ENCODE data around the gene RAD1. TPM values are rescaled to one million over a fixed set of nuclear protein-coding genes. Genes with fewer than 3 reads are reported as not detected.

Gene RAD1
- total RNA-seq, 1 donor from 2014 or later, result 20.5 TPM

- H3K4me3 ChIP-seq (ENCODE audit: low read depth, low read length), result no peak overlapping the region
- no peak for DNase-seq (ENCODE audit: low read depth)
- no peak for TF ChIP-seq CTCF (conservative IDR thresholded peaks at IDR 0.05; ENCODE audit: low read depth, low read length)
Measured at GRCh38 chr5:34869256-34869655, 46.0 kb downstream of the RAD1 start.

GRCh38 chr5:34868791-34869190, 46.5 kb downstream of the RAD1 start:
- no peak for DNase-seq (ENCODE audit: low read depth)
- no peak for TF ChIP-seq CTCF (conservative IDR thresholded peaks at IDR 0.05; ENCODE audit: low read depth, low read length)
- no peak overlapping the region for H3K4me3 ChIP-seq (ENCODE audit: low read depth, low read length)

DNA sequence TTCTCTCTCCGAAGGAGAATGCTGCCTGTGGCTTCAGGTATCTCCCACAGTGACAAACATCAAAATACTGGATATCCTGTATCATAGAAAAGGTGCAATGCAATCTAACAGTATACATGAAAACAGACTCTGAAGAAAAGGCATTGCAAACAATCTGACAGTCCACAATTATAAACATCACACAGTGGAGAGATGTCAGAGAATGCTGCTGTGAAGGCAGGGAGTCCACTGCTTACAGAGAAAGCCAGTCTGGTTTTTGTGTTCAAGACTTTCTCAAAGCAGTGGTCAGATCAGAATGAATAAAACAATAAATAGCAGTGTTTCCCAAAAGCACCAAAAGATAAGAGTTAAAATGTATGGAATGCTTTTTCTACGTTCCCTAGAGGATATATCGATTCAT, 47.6 kb downstream of the RAD1 start:
- no peak overlapping the region for H3K4me3 ChIP-seq (ENCODE audit: low read depth, low read length)
- TF ChIP-seq CTCF (conservative IDR thresholded peaks at IDR 0.05; ENCODE audit: low read depth, low read length), result no peak
- DNase-seq (ENCODE audit: low read depth), result no peak

GRCh38 chr5:34866989-34867471, 48.3 kb downstream of the RAD1 start:
- no peak for TF ChIP-seq CTCF (conservative IDR thresholded peaks at IDR 0.05; ENCODE audit: low read depth, low read length)
- no peak overlapping the region for H3K4me3 ChIP-seq (ENCODE audit: low read depth, low read length)
- DNase-seq (ENCODE audit: low read depth), result no peak

DNA sequence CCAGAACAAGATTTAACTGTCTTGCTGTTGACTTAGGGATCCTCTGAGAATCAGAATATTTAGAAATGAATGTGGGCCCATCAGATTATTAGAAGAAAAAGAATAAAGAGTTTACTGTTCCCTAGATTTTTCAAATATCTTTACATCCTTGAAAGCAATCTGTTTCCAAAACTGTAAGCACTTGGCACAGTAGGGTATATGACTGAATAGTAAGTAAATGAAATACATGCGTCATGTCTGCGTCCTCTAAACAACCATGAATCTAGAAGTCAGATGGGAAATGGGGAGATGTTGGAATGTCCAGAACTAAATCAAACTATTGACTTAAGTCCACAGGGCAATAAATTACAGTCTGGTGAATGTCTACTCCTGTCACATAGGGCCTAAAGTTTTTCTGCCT, 50.2 kb downstream of the RAD1 start:
- DNase-seq (ENCODE audit: low read depth), result no peak
- TF ChIP-seq CTCF (conservative IDR thresholded peaks at IDR 0.05; ENCODE audit: low read depth, low read length), result no peak
- no peak overlapping the region for H3K4me3 ChIP-seq (ENCODE audit: low read depth, low read length)

DNA sequence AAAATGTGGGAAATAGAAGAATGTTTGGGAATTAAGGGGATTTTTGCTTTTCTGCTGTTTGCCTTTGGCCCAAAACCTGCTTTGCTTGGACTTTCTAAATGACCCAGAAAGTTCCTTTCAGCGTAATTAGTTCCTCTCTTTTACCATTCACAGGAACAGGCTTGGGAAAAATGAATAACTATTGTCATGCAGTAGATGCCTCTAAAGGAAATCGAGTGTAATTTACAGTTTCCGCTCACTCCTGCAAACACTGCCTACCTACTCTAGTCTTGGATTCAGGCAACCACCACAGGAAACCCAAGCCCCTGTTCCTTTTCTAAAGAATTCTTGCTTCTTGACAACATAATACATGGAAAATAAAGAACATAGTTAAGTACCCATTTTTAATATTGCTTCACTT, 51.4 kb downstream of the RAD1 start:
- no peak for TF ChIP-seq CTCF (conservative IDR thresholded peaks at IDR 0.05; ENCODE audit: low read depth, low read length)
- no peak for DNase-seq (ENCODE audit: low read depth)
- H3K4me3 ChIP-seq (ENCODE audit: low read depth, low read length), result no peak overlapping the region

- no peak for DNase-seq (ENCODE audit: low read depth)
- TF ChIP-seq CTCF (conservative IDR thresholded peaks at IDR 0.05; ENCODE audit: low read depth, low read length), result no peak
- no peak overlapping the region for H3K4me3 ChIP-seq (ENCODE audit: low read depth, low read length)
Measured at GRCh38 chr5:34859253-34859652, 56.1 kb downstream of the RAD1 start.

All from epithelial cell of proximal tubule (primary cell).